Suprapubic skin (tissue), 4 donors: ENCODE data around the gene KIAA1671.

Source experiments
- CTCF ChIP-seq, 2 donors: fragments of 200-600 bp in 1 of 2; fragments of 450-650 bp in 1 of 2; sonication (generic) in 1 of 2; IDR thresholded peaks; one replicate each; pipeline ENCODE4 v1.5.1; 2016 to 2019; ENCODE audit warnings: antibody characterized with exemption in 2 of 2, mild to moderate bottlenecking in 1 of 2, moderate library complexity in 1 of 2
- EP300 ChIP-seq: sonication (generic); formaldehyde crosslinking; IDR thresholded peaks from one replicate; pipeline ENCODE4 v1.6.1; 2017; ENCODE audit warnings: antibody characterized with exemption
- POLR2A ChIP-seq, 2 donors: fragments of 450-650 bp; IDR thresholded peaks; one replicate each; pipeline ENCODE4 v1.6.1; 2017; ENCODE audit warnings: antibody characterized with exemption in 2 of 2, mild to moderate bottlenecking in 2 of 2, moderate library complexity in 2 of 2
- POLR2AphosphoS5 ChIP-seq, 3 donors: sonication (generic); formaldehyde crosslinking; IDR thresholded peaks; one replicate each; pipeline ENCODE4 v1.6.1; 2017; ENCODE audit warnings: antibody characterized with exemption in 3 of 3

- no peak for TF ChIP-seq CTCF (IDR thresholded peaks at IDR 0.05)
- no peak for TF ChIP-seq POLR2AphosphoS5 (IDR thresholded peaks at IDR 0.05)
- TF ChIP-seq POLR2A (IDR thresholded peaks at IDR 0.05): no peak
- no peak for TF ChIP-seq EP300
These were observed 158.0 kb downstream of the KIAA1671 start for GRCh38 chr22:25110596-25110845.
